ENCODE measurements around the gene BICRAL. TPM values are rescaled to one million over a fixed set of nuclear protein-coding genes. Genes with fewer than 3 reads are reported as not detected.

The BICRAL gene
- polyA plus RNA-seq, 1 of the 3 experiments (the other 2 are of a cell fraction) = 5.1 TPM

DNA sequence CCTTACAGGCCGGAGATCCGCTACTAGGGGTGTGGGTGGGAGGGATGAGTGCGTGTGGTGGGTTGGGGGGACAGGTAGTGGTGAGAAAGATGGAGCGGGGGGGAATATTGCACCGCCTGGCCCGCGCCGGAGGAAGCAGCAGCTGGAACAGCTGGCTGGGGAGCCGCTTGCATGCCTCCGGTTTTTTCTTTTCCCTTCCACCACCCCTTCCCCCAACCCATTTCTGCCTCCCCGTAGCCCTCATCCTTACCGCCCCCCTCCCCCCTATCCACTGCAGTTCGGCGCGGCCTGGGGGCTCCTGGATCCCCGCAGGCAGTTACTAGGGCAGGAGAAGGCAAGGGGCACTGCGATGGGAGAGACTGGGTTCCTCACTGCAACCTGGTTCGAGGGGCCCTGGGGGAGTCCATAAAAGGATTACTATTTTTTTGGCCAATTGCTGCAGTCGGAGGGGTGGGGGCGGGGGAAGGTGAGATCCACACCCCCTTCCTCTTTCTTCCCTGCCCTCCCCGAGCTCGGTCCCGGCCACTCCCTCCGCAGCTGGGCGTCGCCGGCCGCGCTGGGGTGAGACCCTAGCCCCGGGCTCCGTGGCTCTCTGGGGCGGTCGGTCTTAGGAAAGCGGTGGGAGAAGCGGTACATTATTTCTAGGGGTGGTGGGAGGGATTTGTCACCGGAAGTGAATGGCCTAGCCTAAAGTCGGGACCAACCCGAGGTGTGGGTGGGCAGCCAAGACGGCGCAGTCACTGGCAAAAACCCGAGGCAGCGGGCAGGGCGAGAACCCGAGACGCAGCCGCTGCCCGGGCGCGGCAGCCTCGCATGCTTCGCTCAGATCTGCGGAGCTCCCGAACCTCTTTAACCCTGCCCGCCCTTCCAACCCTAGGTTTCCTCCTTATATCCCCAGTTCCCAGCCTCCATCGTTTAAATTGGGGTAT is 35.1 kb upstream of the BICRAL start (continued):
- TF ChIP-seq IRF3 (IDR thresholded peaks at IDR 0.05; ENCODE audit: low read depth, low read length) (no peak), SIN3A (IDR thresholded peaks at IDR 0.05; ENCODE audit: borderline replicate concordance, low read depth, low read length) (no peak), NFIC (IDR thresholded peaks at IDR 0.05; ENCODE audit: borderline replicate concordance) (no peak; the same call in 1 of the 2 replicates), FOXM1 (IDR thresholded peaks at IDR 0.05; ENCODE audit: low read depth) (no peak), GABPA (IDR thresholded peaks at IDR 0.05; ENCODE audit: low read depth) (peak; percentile 74), RXRA (IDR thresholded peaks at IDR 0.05; ENCODE audit: borderline replicate concordance, low read depth) (no peak), RFX5 (IDR thresholded peaks at IDR 0.05; ENCODE audit: low read length) (no peak), EZH2phosphoT487 (IDR thresholded peaks at IDR 0.05; ENCODE audit: borderline replicate concordance, low read depth) (no peak), TEAD4 (IDR thresholded peaks at IDR 0.05; ENCODE audit: borderline replicate concordance, insufficient read depth) (no peak), RCOR1 (IDR thresholded peaks at IDR 0.05; ENCODE audit: low read length) (no peak), YY1 (IDR thresholded peaks at IDR 0.05; ENCODE audit: low read depth) (no peak), POLR2AphosphoS5 (IDR thresholded peaks at IDR 0.05; ENCODE audit: low read depth, low read length) (peak; percentile 87), MEF2A (IDR thresholded peaks at IDR 0.05; ENCODE audit: borderline replicate concordance, low read depth) (no peak; the same call in 1 of the 2 replicates), CTCF (IDR thresholded peaks at IDR 0.05) (no peak)
- TF ChIP-seq, protein P1, sequence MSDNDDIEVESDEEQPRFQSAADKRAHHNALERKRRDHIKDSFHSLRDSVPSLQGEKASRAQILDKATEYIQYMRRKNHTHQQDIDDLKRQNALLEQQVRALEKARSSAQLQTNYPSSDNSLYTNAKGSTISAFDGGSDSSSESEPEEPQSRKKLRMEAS (IDR thresholded peaks at IDR 0.05; ENCODE audit: low read depth) = peak; percentile 37; the same call in 1 of the 2 replicates
- TF ChIP-seq, protein P2, sequence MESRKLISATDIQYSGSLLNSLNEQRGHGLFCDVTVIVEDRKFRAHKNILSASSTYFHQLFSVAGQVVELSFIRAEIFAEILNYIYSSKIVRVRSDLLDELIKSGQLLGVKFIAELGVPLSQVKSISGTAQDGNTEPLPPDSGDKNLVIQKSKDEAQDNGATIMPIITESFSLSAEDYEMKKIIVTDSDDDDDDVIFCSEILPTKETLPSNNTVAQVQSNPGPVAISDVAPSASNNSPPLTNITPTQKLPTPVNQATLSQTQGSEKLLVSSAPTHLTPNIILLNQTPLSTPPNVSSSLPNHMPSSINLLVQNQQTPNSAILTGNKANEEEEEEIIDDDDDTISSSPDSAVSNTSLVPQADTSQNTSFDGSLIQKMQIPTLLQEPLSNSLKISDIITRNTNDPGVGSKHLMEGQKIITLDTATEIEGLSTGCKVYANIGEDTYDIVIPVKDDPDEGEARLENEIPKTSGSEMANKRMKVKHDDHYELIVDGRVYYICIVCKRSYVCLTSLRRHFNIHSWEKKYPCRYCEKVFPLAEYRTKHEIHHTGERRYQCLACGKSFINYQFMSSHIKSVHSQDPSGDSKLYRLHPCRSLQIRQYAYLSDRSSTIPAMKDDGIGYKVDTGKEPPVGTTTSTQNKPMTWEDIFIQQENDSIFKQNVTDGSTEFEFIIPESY (IDR thresholded peaks at IDR 0.05; ENCODE audit: borderline replicate concordance, low read depth) = no peak
- TF ChIP-seq, protein P3, sequence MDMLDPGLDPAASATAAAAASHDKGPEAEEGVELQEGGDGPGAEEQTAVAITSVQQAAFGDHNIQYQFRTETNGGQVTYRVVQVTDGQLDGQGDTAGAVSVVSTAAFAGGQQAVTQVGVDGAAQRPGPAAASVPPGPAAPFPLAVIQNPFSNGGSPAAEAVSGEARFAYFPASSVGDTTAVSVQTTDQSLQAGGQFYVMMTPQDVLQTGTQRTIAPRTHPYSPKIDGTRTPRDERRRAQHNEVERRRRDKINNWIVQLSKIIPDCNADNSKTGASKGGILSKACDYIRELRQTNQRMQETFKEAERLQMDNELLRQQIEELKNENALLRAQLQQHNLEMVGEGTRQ (IDR thresholded peaks at IDR 0.05; ENCODE audit: borderline replicate concordance, low read depth, low read length) = no peak
- TF ChIP-seq, protein P4, sequence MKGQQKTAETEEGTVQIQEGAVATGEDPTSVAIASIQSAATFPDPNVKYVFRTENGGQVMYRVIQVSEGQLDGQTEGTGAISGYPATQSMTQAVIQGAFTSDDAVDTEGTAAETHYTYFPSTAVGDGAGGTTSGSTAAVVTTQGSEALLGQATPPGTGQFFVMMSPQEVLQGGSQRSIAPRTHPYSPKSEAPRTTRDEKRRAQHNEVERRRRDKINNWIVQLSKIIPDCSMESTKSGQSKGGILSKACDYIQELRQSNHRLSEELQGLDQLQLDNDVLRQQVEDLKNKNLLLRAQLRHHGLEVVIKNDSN (IDR thresholded peaks at IDR 0.05; ENCODE audit: borderline replicate concordance, low read depth) = no peak
